ENCODE measurements around the gene PCSK7. TPM values are rescaled to one million over a fixed set of nuclear protein-coding genes. Genes with fewer than 3 reads are reported as not detected.
A peak's percentile ranks its signal among the peaks of the same experiment; 100 is the strongest.

The PCSK7 gene
- total and polyA plus RNA-seq, 5 experiments from 2014 or later, result 32.6 to 296 (median 60.6) TPM

GRCh38 chr11:117256573-117256972 lies 24.7 kb upstream of the PCSK7 start:
- H3K4me3 Mint-ChIP-seq, result no peak overlapping the region
- no peak for ATAC-seq
- H3K27ac Mint-ChIP-seq, result peak overlapping the region in 1 of 10 donors; percentile 10
- no peak for DNase-seq
- no peaks in the 10 kb centered on the region for H3K9me3 Mint-ChIP-seq
- peaks cover 0 to 64% (median 15%) of the 10 kb centered on the region in 3 donors for H3K36me3 Mint-ChIP-seq
- POLR2A ChIA-PET, result no interaction called here
- H3K4me1 Mint-ChIP-seq, result peaks cover 0 to 2% (median under 1%) of the 10 kb centered on the region in 4 donors
- H3K27me3 Mint-ChIP-seq, result no peaks in the 10 kb centered on the region

- POLR2A ChIA-PET, result no interaction called here
- DNase-seq (no peak), ATAC-seq (no peak)
- Mint-ChIP-seq H3K36me3 (peaks cover 0 to 64% (median 15%) of the 10 kb centered on the region in 3 donors), H3K4me1 (peaks cover 0 to 2% (median under 1%) of the 10 kb centered on the region in 4 donors), H3K27me3 (no peaks in the 10 kb centered on the region), H3K4me3 (no peak overlapping the region), H3K9me3 (no peaks in the 10 kb centered on the region), H3K27ac (peak overlapping the region in 2 of 10 donors; percentile 10 to 23)
Measured at GRCh38 chr11:117255966-117256365, 24.1 kb upstream of the PCSK7 start.

- peaks cover 0 to 2% (median 0%) of the 10 kb centered on the region in 4 donors for H3K4me1 Mint-ChIP-seq
- POLR2A ChIA-PET, result no interaction called here
- H3K27ac Mint-ChIP-seq, result no peak overlapping the region
- no peaks in the 10 kb centered on the region for H3K9me3 Mint-ChIP-seq
- peaks cover 7 to 70% (median 18%) of the 10 kb centered on the region in 3 donors for H3K36me3 Mint-ChIP-seq
- H3K4me3 Mint-ChIP-seq, result no peak overlapping the region
- no peaks in the 10 kb centered on the region for H3K27me3 Mint-ChIP-seq
- ATAC-seq (no peak), DNase-seq (no peak)
Measured at GRCh38 chr11:117251506-117251905, 19.6 kb upstream of the PCSK7 start.

- H3K4me1 Mint-ChIP-seq, result peaks cover 0 to 2% (median 0%) of the 10 kb centered on the region in 4 donors
- no peak for DNase-seq
- no peak for ATAC-seq
- H3K9me3 Mint-ChIP-seq, result no peaks in the 10 kb centered on the region
- H3K27me3 Mint-ChIP-seq, result no peaks in the 10 kb centered on the region
- POLR2A ChIA-PET, result no interaction called here
- peaks cover 7 to 77% (median 25%) of the 10 kb centered on the region in 3 donors for H3K36me3 Mint-ChIP-seq
- H3K4me3 Mint-ChIP-seq, result no peak overlapping the region
- no peak overlapping the region for H3K27ac Mint-ChIP-seq
Measured at GRCh38 chr11:117249571-117249970, 17.7 kb upstream of the PCSK7 start.

- peaks cover 11 to 74% (median 30%) of the 10 kb centered on the region in 3 donors for H3K36me3 Mint-ChIP-seq
- no peaks in the 10 kb centered on the region for H3K27me3 Mint-ChIP-seq
- H3K4me1 Mint-ChIP-seq, result peaks cover 0 to 2% (median 0%) of the 10 kb centered on the region in 4 donors
- POLR2A ChIA-PET, result no interaction called here
- ATAC-seq (no peak), DNase-seq (no peak)
- H3K9me3 Mint-ChIP-seq, result no peaks in the 10 kb centered on the region
- H3K4me3 Mint-ChIP-seq, result no peak overlapping the region
- H3K27ac Mint-ChIP-seq, result no peak overlapping the region
Measured at GRCh38 chr11:117248341-117248740, 16.5 kb upstream of the PCSK7 start.

- no peak overlapping the region for H3K27ac Mint-ChIP-seq
- POLR2A ChIA-PET, result no interaction called here
- H3K4me1 Mint-ChIP-seq, result peaks cover 1 to 2% (median 2%) of the 10 kb centered on the region in 4 donors
- peaks cover 2 to 55% (median 8%) of the 10 kb centered on the region in 3 donors for H3K36me3 Mint-ChIP-seq
- no peaks in the 10 kb centered on the region for H3K9me3 Mint-ChIP-seq
- no peaks in the 10 kb centered on the region for H3K27me3 Mint-ChIP-seq
- H3K4me3 Mint-ChIP-seq, result no peak overlapping the region
- ATAC-seq, result no peak
- DNase-seq, result no peak
Measured at GRCh38 chr11:117239295-117239694, 7.4 kb upstream of the PCSK7 start.

- Mint-ChIP-seq H3K4me3 (no peak overlapping the region), H3K4me1 (peaks cover 6 to 13% (median 12%) of the 10 kb centered on the region in 4 donors), H3K27ac (no peak overlapping the region), H3K9me3 (no peaks in the 10 kb centered on the region), H3K27me3 (no peaks in the 10 kb centered on the region), H3K36me3 (peaks cover 0 to 47% (median 5%) of the 10 kb centered on the region in 3 donors)
- POLR2A ChIA-PET, result no interaction called here
- DNase-seq (no peak), ATAC-seq (no peak)
Measured at GRCh38 chr11:117238221-117238620, 6.3 kb upstream of the PCSK7 start.

GRCh38 chr11:117232911-117233409 lies 1.1 kb upstream of the PCSK7 start:
- POLR2A ChIA-PET, result interaction anchor here (0.6 to 7.5 kb wide), 4 partner anchors 12 to 464 kb away, joined by 3 to 70 read pairs (median 25); partner anchors contain the start of genes PAFAH1B2 and SIDT2
- Mint-ChIP-seq H3K4me1 (peaks cover 29 to 61% (median 49%) of the 10 kb centered on the region in 4 donors), H3K27ac (peak overlapping the region; percentile 82 to 98 (median 88)), H3K4me3 (peak overlapping the region; percentile 76 to 98 (median 85)), H3K36me3 (peaks cover 0 to 31% (median 10%) of the 10 kb centered on the region in 3 donors), H3K9me3 (no peaks in the 10 kb centered on the region), H3K27me3 (no peaks in the 10 kb centered on the region)
- DNase-seq (peak in 5 of 10 donors; percentile 13 to 23 (median 15)), ATAC-seq (peak in 1 of 2 donors; percentile 4)

GRCh38 chr11:117232092-117232878 lies 412 bp upstream of the PCSK7 start, which contains the start of gene RNF214:
TSS of gene RNF214 (plus strand) at chr11:117232671. CDS start at chr11:117234273, 1,602 bp downstream.
- Mint-ChIP-seq H3K36me3 (peaks cover 0 to 38% (median 11%) of the 10 kb centered on the region in 3 donors), H3K27me3 (no peaks in the 10 kb centered on the region), H3K4me1 (peaks cover 30 to 63% (median 49%) of the 10 kb centered on the region in 4 donors), H3K27ac (peak within 1 kb of the TSS; percentile 93 to 100 (median 99)), H3K4me3 (peak within 1 kb of the TSS; percentile 95 to 100 (median 98)), H3K9me3 (no peaks in the 10 kb centered on the region)
- ATAC-seq, result peak; percentile 81 to 82
- DNase-seq, result peak; percentile 54 to 87 (median 76)
- POLR2A ChIA-PET, result interaction anchor here (0.6 to 7.5 kb wide), 7 partner anchors 11 to 463 kb away, joined by 3 to 70 read pairs (median 7); partner anchors contain the start of genes CEP164, PAFAH1B2 and SIDT2

GRCh38 chr11:117230999-117231841 lies 653 bp downstream of the PCSK7 start:
- peaks cover 0 to 45% (median 21%) of the 10 kb centered on the region in 3 donors for H3K36me3 Mint-ChIP-seq
- H3K4me3 Mint-ChIP-seq, result peak overlapping the region; percentile 90 to 100 (median 94)
- POLR2A ChIA-PET, result interaction anchor here (0.6 to 7.5 kb wide), 13 partner anchors 10 to 1205 kb away, joined by 3 to 70 read pairs (median 5); partner anchors contain the start of genes BUD13, CEP164, KMT2A and PAFAH1B2
- ATAC-seq, result no peak
- no peaks in the 10 kb centered on the region for H3K27me3 Mint-ChIP-seq
- H3K27ac Mint-ChIP-seq, result peak overlapping the region; percentile 93 to 98 (median 98)
- peaks cover 34 to 73% (median 56%) of the 10 kb centered on the region in 4 donors for H3K4me1 Mint-ChIP-seq
- no peaks in the 10 kb centered on the region for H3K9me3 Mint-ChIP-seq
- DNase-seq, result no peak

- Mint-ChIP-seq H3K9me3 (no peaks in the 10 kb centered on the region), H3K4me1 (peaks cover 34 to 75% (median 56%) of the 10 kb centered on the region in 4 donors), H3K27ac (peak overlapping the region; percentile 93 to 98 (median 98)), H3K36me3 (peaks cover 0 to 47% (median 21%) of the 10 kb centered on the region in 3 donors), H3K4me3 (peak overlapping the region; percentile 90 to 100 (median 94)), H3K27me3 (no peaks in the 10 kb centered on the region)
- DNase-seq (peak in 6 of 10 donors; percentile 25 to 73 (median 50)), ATAC-seq (peak; percentile 41 to 62)
- POLR2A ChIA-PET, result interaction anchor here (0.7 to 7.5 kb wide), 12 partner anchors 9 to 457 kb away, joined by 3 to 70 read pairs (median 6); partner anchors contain the start of genes BUD13, PAFAH1B2, SIDT2 and ZPR1
Measured at GRCh38 chr11:117230286-117230961, 1.4 kb downstream of the PCSK7 start.
